Endothelial cell of umbilical vein (primary cell): ENCODE results near the gene NUAK1. TPM values are rescaled to one million over a fixed set of nuclear protein-coding genes. Genes with fewer than 3 reads are reported as not detected.
A peak's percentile ranks its signal among the peaks of the same experiment; 100 is the strongest.

Experiments used
- BruUV-seq: library from RNA; stranded (reverse); fragments of 400-500 nt; replicated peaks from 2 replicates; lab custom pipeline; 2021; lab: Mats Ljungman, UMichigan
- CTCF ChIA-PET: fragments of 300-600, 350-600 bp; sonication (Branson Sonifier 250); formaldehyde crosslinking; loops from one replicate; lab custom pipeline; 2021; ENCODE audit warnings: antibody characterized with exemption, inconsistent platforms; lab: Charles Lee
- POLR2A ChIA-PET: fragments of 300-600, 350-600 bp; sonication (Branson Sonifier 250); formaldehyde crosslinking; loops from one replicate; lab custom pipeline; 2021; ENCODE audit warnings: antibody characterized with exemption, inconsistent platforms; lab: Charles Lee
- DNase-seq: peaks from one replicate; pipeline ENCODE4 v3.0.0-alpha.2; 2011; ENCODE audit warnings: low read depth, low spot score
- FAIRE-seq: peaks from 2 replicates; lab custom pipeline; 2011; peaks lifted over from hg19 to GRCh38; lab: Jason Lieb, UNC
- H2AFZ ChIP-seq: 2 replicates; pipeline ENCODE4 v1.6.0; 2012; ENCODE audit warnings: low read depth, low read length, control low read depth, inconsistent platforms
- H3K27ac ChIP-seq: 2 replicates; pipeline ENCODE4 v1.5.1; 2011; ENCODE audit warnings: low read depth, mild to moderate bottlenecking, control low read depth, low read length, moderate library complexity; ENCODE audit not compliant: insufficient read depth
- H3K27me3 ChIP-seq, 2 experiments: 2 replicates each; pipeline versions ENCODE4 v1.6.0 to v1.6.1; 2011; ENCODE audit warnings: low read length in 2 of 2, mixed read lengths in 1 of 2; ENCODE audit not compliant: control insufficient read depth in 2 of 2, insufficient read depth in 2 of 2
- H3K36me3 ChIP-seq, 2 experiments: 2 replicates in 1 of 2; 3 replicates in 1 of 2; pipeline ENCODE4 v1.5.1; 2011; ENCODE audit warnings: low read length in 2 of 2, mild to moderate bottlenecking in 1 of 2, moderate library complexity in 1 of 2; ENCODE audit not compliant: control insufficient read depth in 2 of 2, insufficient read depth in 2 of 2; ENCODE audit errors: extremely low read depth in 1 of 2
- H3K4me1 ChIP-seq: 3 replicates; pipeline ENCODE4 v1.5.1; 2011; ENCODE audit warnings: mild to moderate bottlenecking, low read length; ENCODE audit not compliant: control insufficient read depth, insufficient read depth; ENCODE audit errors: extremely low read depth
- H3K4me2 ChIP-seq: 2 replicates; pipeline ENCODE4 v1.6.1; 2011; ENCODE audit warnings: low read length, control low read depth, mixed read lengths; ENCODE audit not compliant: insufficient read depth
- H3K4me3 ChIP-seq, 3 experiments: fragments of 200-600 bp in 1 of 3; sonication (generic), shearing (Covaris generic) in 1 of 3; replicated peaks in 1 of 3; 2 replicates each; pipeline ENCODE4 v1.5.1; 2011 to 2016; ENCODE audit warnings: control low read depth in 3 of 3, low read length in 3 of 3, mild to moderate bottlenecking in 2 of 3, inconsistent platforms in 1 of 3, low read depth in 1 of 3, moderate library complexity in 1 of 3; ENCODE audit not compliant: insufficient read depth in 1 of 3
- H3K79me2 ChIP-seq: 2 replicates; pipeline ENCODE4 v1.6.0; 2012; ENCODE audit warnings: low read length, inconsistent platforms; ENCODE audit not compliant: control insufficient read depth, insufficient read depth
- H3K9ac ChIP-seq: replicated peaks from 2 replicates; pipeline ENCODE3; 2011; ENCODE audit warnings: low read length, control low read depth; ENCODE audit not compliant: insufficient read depth; ENCODE audit errors: extremely low read depth
- H3K9me1 ChIP-seq: replicated peaks from 3 replicates; pipeline ENCODE4 v1.6.0; 2011; ENCODE audit warnings: mild to moderate bottlenecking, low read length; ENCODE audit not compliant: control insufficient read depth, insufficient read depth; ENCODE audit errors: extremely low read depth
- H3K9me3 ChIP-seq: replicated peaks from 2 replicates; pipeline ENCODE4 v1.5.1; 2012; ENCODE audit warnings: low read length, inconsistent platforms; ENCODE audit not compliant: control insufficient read depth, insufficient read depth
- H4K20me1 ChIP-seq: replicated peaks from 2 replicates; pipeline ENCODE3; 2011; ENCODE audit warnings: mild to moderate bottlenecking, low read length; ENCODE audit not compliant: control insufficient read depth, insufficient read depth; ENCODE audit errors: extremely low read depth
- EZH2 ChIP-seq: IDR thresholded peaks from 2 replicates; pipeline ENCODE4 v1.6.1; 2012; ENCODE audit warnings: borderline replicate concordance, low read depth, mild to moderate bottlenecking, moderate library complexity, low read length, inconsistent platforms; ENCODE audit not compliant: severe bottlenecking
- FOS ChIP-seq: IDR thresholded peaks from 2 replicates; pipeline ENCODE4 v1.6.1; 2011; ENCODE audit warnings: mild to moderate bottlenecking, low read length, moderate library complexity, borderline replicate concordance; ENCODE audit not compliant: insufficient read depth
- GATA2 ChIP-seq: IDR thresholded peaks from 2 replicates; pipeline ENCODE4 v1.7.0; 2011; ENCODE audit warnings: low read depth, mild to moderate bottlenecking, moderate library complexity, mixed read lengths, low read length; ENCODE audit not compliant: insufficient read length, insufficient read depth
- JUN ChIP-seq: IDR thresholded peaks from 2 replicates; pipeline ENCODE4 v1.6.1; 2011; ENCODE audit warnings: borderline replicate concordance, low read depth; ENCODE audit not compliant: insufficient read length, insufficient read depth
- MYC ChIP-seq: IDR thresholded peaks from one replicate; pipeline ENCODE4 v1.6.1; 2011; ENCODE audit warnings: mild to moderate bottlenecking, low read depth, low read length
- POLR2A ChIP-seq: IDR thresholded peaks from 2 replicates; pipeline ENCODE4 v1.6.1; 2012; ENCODE audit warnings: low read depth, mild to moderate bottlenecking, control low read depth, low read length
- POLR2AphosphoS5 ChIP-seq: IDR thresholded peaks from 2 replicates; pipeline ENCODE4 v1.6.1; 2012; ENCODE audit warnings: low read depth, mild to moderate bottlenecking, control low read depth, low read length, moderate library complexity; ENCODE audit not compliant: insufficient read depth
- dilution Hi-C: fragments of 300-500 bp; cut with MboI; formaldehyde crosslinking; loops from one replicate; pipeline ENCODE4 v1.15.0; 2019; ENCODE audit warnings: low sequenced_read_pairs; ENCODE audit not compliant: extremely low pct_ligation_motif_present
- intact Hi-C: fragments of 100-400 bp; cut with micrococcal nuclease; formaldehyde crosslinking; loops from one replicate; pipeline ENCODE4 v1.10.0; 2022
- polyA plus RNA-seq, 4 experiments: library from polyadenylated mRNA; depleted of rRNA in 3 of 4; stranded (reverse) in 3 of 4; unstranded in 1 of 4; fragments of >200 nt; gene quantifications; 2 replicates each; pipeline versions ENCODE4 v1.2.1 to v1.2.3, GENCODE V29; 2011 to 2012; ENCODE audit warnings: missing spikeins in 1 of 4
- total RNA-seq: library from RNA; stranded (reverse); gene quantifications from 2 replicates; pipeline ENCODE4 v1.2.3, GENCODE V29; 2021
- TF ChIP-seq, protein P1 (sequence below): IDR thresholded peaks from 2 replicates; pipeline ENCODE4 v1.6.1; 2011; ENCODE audit not compliant: insufficient read depth, insufficient read length
- TF ChIP-seq, protein P2 (sequence below), 2 donors: IDR thresholded peaks; 1 replicate in 1 of 2; 2 replicates in 1 of 2; pipeline ENCODE4 v1.5.1; 2011; ENCODE audit warnings: low read length in 2 of 2, mild to moderate bottlenecking in 2 of 2, moderate library complexity in 2 of 2, control low read depth in 1 of 2, inconsistent platforms in 1 of 2, low read depth in 1 of 2; ENCODE audit not compliant: insufficient read depth in 1 of 2; ENCODE audit errors: extremely low read depth in 1 of 2

The NUAK1 gene
- total and polyA plus RNA-seq, 2 donors (not counting 3 experiments of a cell fraction or from before 2014, with no cell fraction given) = 34.2 to 39.7 TPM

DNA sequence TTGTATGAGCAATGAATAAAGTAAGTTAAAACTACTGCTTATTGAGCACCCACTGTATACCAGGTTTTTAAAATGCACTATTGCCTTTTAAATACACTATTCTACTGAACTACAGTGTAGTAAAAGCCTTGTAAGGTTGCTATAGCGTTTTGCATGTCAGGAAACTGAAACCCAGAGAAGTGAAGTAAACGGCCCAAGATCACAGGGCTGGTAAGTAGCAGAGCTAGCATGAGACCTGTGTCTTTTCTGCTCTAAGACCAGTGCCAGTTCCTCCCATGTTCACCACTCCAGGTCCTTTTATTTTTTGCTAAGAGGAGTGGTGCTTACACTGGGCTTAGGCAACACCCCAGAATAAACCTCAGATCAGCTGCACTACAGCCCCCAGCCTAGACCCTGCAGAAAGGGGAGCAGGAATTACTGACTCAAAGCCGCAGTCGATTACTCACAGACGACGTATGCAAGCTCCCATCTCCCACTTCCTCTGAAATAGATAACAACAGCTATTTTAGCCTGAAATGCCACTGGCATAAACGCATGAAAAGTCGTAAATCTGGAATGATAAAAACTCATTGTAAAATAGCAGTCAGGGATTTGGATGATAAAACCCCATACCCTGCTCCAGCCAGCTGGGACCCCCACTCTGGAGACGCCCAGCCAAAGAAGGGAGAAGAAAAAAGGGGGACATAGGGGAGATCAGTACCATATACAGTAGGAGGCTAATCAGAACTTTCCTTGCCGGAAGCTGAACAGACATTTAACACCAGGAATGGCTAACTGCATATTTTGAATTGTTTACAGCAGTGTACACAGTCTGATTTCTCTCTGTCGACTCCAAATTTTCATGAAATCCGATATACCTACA, 108.3 kb downstream of the NUAK1 start:
- intact Hi-C loops (loop anchor here (1.0 to 2.0 kb wide), 6 partner anchors 9 to 292 kb away; no protein-coding TSS in a partner anchor), dilution Hi-C loops (no loop called here)
- Histone ChIP-seq H2AFZ (peak overlapping the region; percentile 55), H3K9me1 (no peaks in the 10 kb centered on the region), H3K4me3 (peak overlapping the region in 1 of 3 experiments; percentile 18), H3K79me2 (no peaks in the 10 kb centered on the region), H3K27ac (peak overlapping the region; percentile 97), H3K36me3 (no peaks in the 10 kb centered on the region), H3K27me3 (no peaks in the 10 kb centered on the region), H3K9me3 (no peaks in the 10 kb centered on the region), H3K9ac (peak overlapping the region; percentile 82), H3K4me2 (peak overlapping the region; percentile 61), H3K4me1 (peaks cover 25% of the 10 kb centered on the region), H4K20me1 (no peaks in the 10 kb centered on the region)
- TSS peak; percentile 97 for BruUV-seq
- POLR2A ChIA-PET = interaction anchor here (1.1 kb wide), 1 partner anchor 9 kb away, joined by 4 read pairs; no protein-coding TSS in a partner anchor
- FAIRE-seq = peak; percentile 97
- TF ChIP-seq POLR2AphosphoS5 (peak; percentile 75), GATA2 (peak; percentile 94), FOS (peak; percentile 95), EZH2 (no peak), JUN (peak; percentile 79), POLR2A (no peak), MYC (no peak)
- TF ChIP-seq, protein P1, sequence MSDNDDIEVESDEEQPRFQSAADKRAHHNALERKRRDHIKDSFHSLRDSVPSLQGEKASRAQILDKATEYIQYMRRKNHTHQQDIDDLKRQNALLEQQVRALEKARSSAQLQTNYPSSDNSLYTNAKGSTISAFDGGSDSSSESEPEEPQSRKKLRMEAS = no peak
- TF ChIP-seq, protein P2, sequence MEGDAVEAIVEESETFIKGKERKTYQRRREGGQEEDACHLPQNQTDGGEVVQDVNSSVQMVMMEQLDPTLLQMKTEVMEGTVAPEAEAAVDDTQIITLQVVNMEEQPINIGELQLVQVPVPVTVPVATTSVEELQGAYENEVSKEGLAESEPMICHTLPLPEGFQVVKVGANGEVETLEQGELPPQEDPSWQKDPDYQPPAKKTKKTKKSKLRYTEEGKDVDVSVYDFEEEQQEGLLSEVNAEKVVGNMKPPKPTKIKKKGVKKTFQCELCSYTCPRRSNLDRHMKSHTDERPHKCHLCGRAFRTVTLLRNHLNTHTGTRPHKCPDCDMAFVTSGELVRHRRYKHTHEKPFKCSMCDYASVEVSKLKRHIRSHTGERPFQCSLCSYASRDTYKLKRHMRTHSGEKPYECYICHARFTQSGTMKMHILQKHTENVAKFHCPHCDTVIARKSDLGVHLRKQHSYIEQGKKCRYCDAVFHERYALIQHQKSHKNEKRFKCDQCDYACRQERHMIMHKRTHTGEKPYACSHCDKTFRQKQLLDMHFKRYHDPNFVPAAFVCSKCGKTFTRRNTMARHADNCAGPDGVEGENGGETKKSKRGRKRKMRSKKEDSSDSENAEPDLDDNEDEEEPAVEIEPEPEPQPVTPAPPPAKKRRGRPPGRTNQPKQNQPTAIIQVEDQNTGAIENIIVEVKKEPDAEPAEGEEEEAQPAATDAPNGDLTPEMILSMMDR (IDR thresholded peaks at IDR 0.05; ENCODE audit: extremely low read depth in 1 of 2, insufficient read depth in 1 of 2, low read depth in 1 of 2, low read length in 2 of 2) = no peak
- peak; percentile 83 for DNase-seq
- CTCF ChIA-PET = interaction anchor here (1.0 to 1.9 kb wide), 5 partner anchors 9 to 106 kb away, joined by 3 to 11 read pairs (median 4); no protein-coding TSS in a partner anchor
